Measurements from ENCODE around the gene PLA2G4A. TPM values are rescaled to one million over a fixed set of nuclear protein-coding genes. Genes with fewer than 3 reads are reported as not detected.

The PLA2G4A gene
- polyA plus RNA-seq, 1 of the 3 experiments (the other 2 are of a cell fraction) = 0.26 TPM

- Histone ChIP-seq H3K27ac (ENCODE audit: low read depth in 2 of 2, low read length in 1 of 2) (no peak overlapping the region), H3K4me1 (ENCODE audit: control insufficient read depth in 1 of 2, insufficient read depth in 2 of 2, low read depth in 1 of 2, low read length in 1 of 2) (no peaks in the 10 kb centered on the region; a peak in 1 of 4 replicates), H2AFZ (ENCODE audit: low read depth) (no peak overlapping the region), H3K4me3 (ENCODE audit: low read depth in 2 of 2, low read length in 1 of 2) (no peak overlapping the region), H3F3A (replicated peaks; ENCODE audit: insufficient read depth) (no peaks in the 10 kb centered on the region), H3K9ac (no peak overlapping the region), H3K36me3 (replicated peaks in 1 of 2; ENCODE audit: control insufficient read depth in 1 of 2, insufficient read depth in 2 of 2, low read length in 1 of 2) (no peaks in the 10 kb centered on the region), H3K9me2 (no peaks in the 10 kb centered on the region), H3K27me3 (ENCODE audit: insufficient read depth) (no peaks in the 10 kb centered on the region), H3K9me3 (no peaks in the 10 kb centered on the region), H3K79me2 (ENCODE audit: insufficient read depth) (no peaks in the 10 kb centered on the region), H3K4me2 (no peak overlapping the region), H4K20me1 (ENCODE audit: insufficient read depth) (no peaks in the 10 kb centered on the region)
- WGBS (ENCODE audit: low lambda C conversion rate) = 60% methylated on average over 4 of the region's 4 CpGs
- ChIA-PET CTCF (no interaction called here), POLR2A (no interaction called here)
- TF ChIP-seq ELF1 (IDR thresholded peaks at IDR 0.05) = no peak
- no peak for TF ChIP-seq RFX5 (IDR thresholded peaks at IDR 0.05; ENCODE audit: low read length)
- no peak for TF ChIP-seq IRF3 (IDR thresholded peaks at IDR 0.05; ENCODE audit: low read depth, low read length)
- TF ChIP-seq TCF12 (IDR thresholded peaks at IDR 0.05) = no peak
- no peak for TF ChIP-seq TEAD4 (IDR thresholded peaks at IDR 0.05; ENCODE audit: borderline replicate concordance, insufficient read depth)
- TF ChIP-seq TAF1 (IDR thresholded peaks at IDR 0.05; ENCODE audit: borderline replicate concordance, low read depth, low read length) = no peak
- no peak for TF ChIP-seq PBX3 (IDR thresholded peaks at IDR 0.05)
- no peak for TF ChIP-seq NRF1 (IDR thresholded peaks at IDR 0.05; ENCODE audit: low read depth, low read length)
- TF ChIP-seq RAD21 (IDR thresholded peaks at IDR 0.05; ENCODE audit: low read length) = no peak
- no peak for DNase-seq
Measured at GRCh38 chr1:186945146-186945545, 116.4 kb downstream of the PLA2G4A start.

GRCh38 chr1:186948535-186948934 lies 119.8 kb downstream of the PLA2G4A start:
- H3K36me3 ChIP-seq (replicated peaks in 1 of 2; ENCODE audit: control insufficient read depth in 1 of 2, insufficient read depth in 2 of 2, low read length in 1 of 2) = no peaks in the 10 kb centered on the region
- no peaks in the 10 kb centered on the region for H4K20me1 ChIP-seq (ENCODE audit: insufficient read depth)
- no peak for DNase-seq
- TF ChIP-seq NRF1 (IDR thresholded peaks at IDR 0.05; ENCODE audit: low read depth, low read length) (no peak), FOXJ3 (CRISPR knock-in tag; IDR thresholded peaks at IDR 0.05) (no peak), RXRA (IDR thresholded peaks at IDR 0.05; ENCODE audit: borderline replicate concordance, low read depth) (no peak), CTCF (IDR thresholded peaks at IDR 0.05) (no peak)
- 35% methylated on average over 4 of the region's 4 CpGs for WGBS (ENCODE audit: low lambda C conversion rate)
- 0 out of 2 replicates have a peak overlapping the region, but pooled peaks have one; percentile 9 for H2AFZ ChIP-seq (ENCODE audit: low read depth)
- no peak overlapping the region for H3K9ac ChIP-seq
- no peaks in the 10 kb centered on the region for H3F3A ChIP-seq (replicated peaks; ENCODE audit: insufficient read depth)
- no peaks in the 10 kb centered on the region for H3K9me3 ChIP-seq
- no peaks in the 10 kb centered on the region for H3K79me2 ChIP-seq (ENCODE audit: insufficient read depth)
- ChIA-PET POLR2A (no interaction called here), CTCF (no interaction called here)
- no peak overlapping the region for H3K4me2 ChIP-seq
- H3K4me1 ChIP-seq (ENCODE audit: control insufficient read depth in 1 of 2, insufficient read depth in 2 of 2, low read depth in 1 of 2, low read length in 1 of 2) = no peaks in the 10 kb centered on the region
- H3K9me2 ChIP-seq = no peaks in the 10 kb centered on the region
- no peak overlapping the region for H3K27ac ChIP-seq (ENCODE audit: low read depth in 2 of 2, low read length in 1 of 2)
- no peaks in the 10 kb centered on the region for H3K27me3 ChIP-seq (ENCODE audit: insufficient read depth)
- H3K4me3 ChIP-seq (ENCODE audit: low read depth in 2 of 2, low read length in 1 of 2) = no peak overlapping the region
